ENCODE results near the gene MID1IP1.

The MID1IP1 gene

GRCh38 chrX:38817004-38817703 is 15.9 kb downstream of the MID1IP1 start:
- no peak for DNase-seq

- DNase-seq = no peak
Measured at GRCh38 chrX:38819163-38819562, 17.9 kb downstream of the MID1IP1 start.

- DNase-seq = no peak
Measured at GRCh38 chrX:38819709-38820108, 18.4 kb downstream of the MID1IP1 start.

- DNase-seq = no peak
Measured at GRCh38 chrX:38820751-38821150, 19.5 kb downstream of the MID1IP1 start.

- no peak for DNase-seq
Measured at GRCh38 chrX:38824176-38824575, 22.9 kb downstream of the MID1IP1 start.

- no peak for DNase-seq
Measured at GRCh38 chrX:38831949-38832348, 30.7 kb downstream of the MID1IP1 start.

- DNase-seq = no peak
Measured at GRCh38 chrX:38837389-38837788, 36.1 kb downstream of the MID1IP1 start.

- DNase-seq = no peak
Measured at GRCh38 chrX:38839277-38839676, 38.0 kb downstream of the MID1IP1 start.

GRCh38 chrX:38839944-38840343 is 38.7 kb downstream of the MID1IP1 start:
- DNase-seq = no peak

- no peak for DNase-seq
Measured at GRCh38 chrX:38841750-38842149, 40.5 kb downstream of the MID1IP1 start.

GRCh38 chrX:38845426-38845825 is 44.2 kb downstream of the MID1IP1 start:
- no peak for DNase-seq

GRCh38 chrX:38847206-38847902 is 46.1 kb downstream of the MID1IP1 start:
- no peak for DNase-seq

GRCh38 chrX:38847903-38848230 is 46.6 kb downstream of the MID1IP1 start:
- no peak for DNase-seq

GRCh38 chrX:38848671-38849455 is 47.6 kb downstream of the MID1IP1 start:
- DNase-seq = no peak

- DNase-seq = no peak
Measured at GRCh38 chrX:38850807-38851544, 49.7 kb downstream of the MID1IP1 start.

GRCh38 chrX:38854305-38854704 is 53.0 kb downstream of the MID1IP1 start:
- no peak for DNase-seq

Data from NCI-H2107 (cell line).